GM23248 (cell line): ENCODE measurements around the gene CHST7. TPM values are rescaled to one million over a fixed set of nuclear protein-coding genes. Genes with fewer than 3 reads are reported as not detected.

ENCODE experiments used
- DNase-seq: peaks from one replicate; pipeline ENCODE4 v3.0.0-alpha.2; 2015
- H2AFZ ChIP-seq: fragments of 200-600 bp; sonication (generic); 2 replicates; pipeline ENCODE4 v1.6.1; 2016; ENCODE audit warnings: antibody characterized with exemption
- H3F3A ChIP-seq: fragments of 200-600 bp; sonication (generic); 2 replicates; pipeline ENCODE4 v1.6.1; 2016; ENCODE audit warnings: mild to moderate bottlenecking, antibody characterized with exemption, mixed run types; ENCODE audit not compliant: insufficient read depth
- H3K27ac ChIP-seq: fragments of 200-600 bp; sonication (generic); 2 replicates; pipeline ENCODE4 v1.5.1; 2016; ENCODE audit warnings: mild to moderate bottlenecking
- H3K27me3 ChIP-seq: fragments of 200-600 bp; sonication (generic); replicated peaks from 2 replicates; pipeline ENCODE4 v1.6.1; 2016; ENCODE audit warnings: mild to moderate bottlenecking; ENCODE audit not compliant: insufficient read depth
- H3K36me3 ChIP-seq: fragments of 200-600 bp; sonication (generic); 2 replicates; pipeline ENCODE4 v1.6.1; 2016; ENCODE audit warnings: low read depth, mild to moderate bottlenecking
- H3K4me1 ChIP-seq: fragments of 200-600 bp; sonication (generic); 2 replicates; pipeline ENCODE4 v1.6.1; 2016; ENCODE audit warnings: mild to moderate bottlenecking; ENCODE audit not compliant: insufficient read depth
- H3K4me2 ChIP-seq: fragments of 200-600 bp; sonication (generic); one replicate; pipeline ENCODE4 v1.6.1; 2016; ENCODE audit warnings: mild to moderate bottlenecking; ENCODE audit not compliant: unreplicated experiment
- H3K4me3 ChIP-seq: fragments of 200-600 bp; sonication (generic); 2 replicates; pipeline ENCODE4 v1.5.1; 2016; ENCODE audit warnings: mild to moderate bottlenecking
- H3K79me2 ChIP-seq: fragments of 200-600 bp; sonication (generic); 2 replicates; pipeline ENCODE4 v1.6.1; 2016; ENCODE audit warnings: mild to moderate bottlenecking; ENCODE audit not compliant: insufficient read depth
- H3K9ac ChIP-seq: fragments of 200-600 bp; sonication (generic); 2 replicates; pipeline ENCODE4 v1.6.1; 2016; ENCODE audit warnings: mild to moderate bottlenecking
- H3K9me2 ChIP-seq: fragments of 200-600 bp; sonication (generic); 2 replicates; pipeline ENCODE4 v1.6.1; 2016; ENCODE audit warnings: mixed run types, mild to moderate bottlenecking, moderate library complexity; ENCODE audit not compliant: insufficient read depth
- H3K9me3 ChIP-seq: fragments of 200-600 bp; sonication (generic); one replicate; pipeline ENCODE4 v1.6.1; 2017; ENCODE audit warnings: low read depth
- H4K20me1 ChIP-seq: fragments of 200-600 bp; sonication (generic); 2 replicates; pipeline ENCODE4 v1.6.0; 2016; ENCODE audit not compliant: insufficient read depth
- EZH2 ChIP-seq: fragments of 200-600 bp; sonication (generic); IDR thresholded peaks from 2 replicates; pipeline ENCODE4 v1.6.1; 2018; ENCODE audit warnings: antibody characterized with exemption, mild to moderate bottlenecking; ENCODE audit not compliant: insufficient read depth, poor library complexity, severe bottlenecking
- EZH2phosphoT487 ChIP-seq: fragments of 200-600 bp; sonication (generic); IDR thresholded peaks from 2 replicates; pipeline ENCODE4 v1.6.1; 2018; ENCODE audit warnings: antibody characterized with exemption, moderate library complexity, mild to moderate bottlenecking, low read depth; ENCODE audit not compliant: insufficient read depth
- WGBS, 2 experiments: methylation state at CpG; one replicate each; pipeline ENCODE4 v1.1.6; 2015 to 2017; ENCODE audit warnings: low lambda C conversion rate in 2 of 2, low coverage in 1 of 2; ENCODE audit errors: missing lambda C conversion rate in 2 of 2; 5-methylcytosine and 5-hydroxymethylcytosine counted together
- in situ Hi-C: fragments of 300-500 bp; cut with MboI; formaldehyde crosslinking; loops from 2 replicates; pipeline ENCODE4 v1.15.0; 2020
- polyA plus RNA-seq: library from polyadenylated mRNA; unstranded; fragments of >200 nt; fragmentation: Nextera tagmentation; extraction: Ambion mirVana; gene quantifications from 2 replicates; pipeline ENCODE4 v1.2.1, GENCODE V29; 2016
- total RNA-seq: library from RNA; depleted of rRNA; stranded (reverse); fragments of >200 nt; shearing (Covaris generic); gene quantifications from 2 replicates; pipeline ENCODE4 v1.2.3, GENCODE V29; 2014

The CHST7 gene
- total and polyA plus RNA-seq, 2 experiments from 2014 or later, result 9.3 to 17.5 TPM

- in situ Hi-C loops, result no loop called here
- no peak overlapping the region for H3K4me2 ChIP-seq
- H3K27me3 ChIP-seq, result no peaks in the 10 kb centered on the region
- H3K36me3 ChIP-seq, result no peaks in the 10 kb centered on the region
- H4K20me1 ChIP-seq, result no peaks in the 10 kb centered on the region
- H3K4me3 ChIP-seq, result peak overlapping the region; percentile 79; the same call in 1 of the 2 replicates
- H3F3A ChIP-seq, result peaks cover 14% of the 10 kb centered on the region
- TF ChIP-seq EZH2phosphoT487 (no peak), EZH2 (no peak)
- H2AFZ ChIP-seq, result no peak overlapping the region
- H3K9me2 ChIP-seq, result no peaks in the 10 kb centered on the region
- no peaks in the 10 kb centered on the region for H3K9me3 ChIP-seq
- peaks cover 15% of the 10 kb centered on the region for H3K4me1 ChIP-seq
- peak overlapping the region; percentile 69 for H3K27ac ChIP-seq
- 43 to 52% methylated on average over 7 of the region's 7 CpGs for WGBS, 2 experiments
- peaks cover 25% of the 10 kb centered on the region for H3K79me2 ChIP-seq
- peak; percentile 74 for DNase-seq
- H3K9ac ChIP-seq, result peak overlapping the region; percentile 58
Observed at GRCh38 chrX:46577221-46578005, 3.8 kb downstream of the CHST7 start.

- 100% methylated on average over 1 of the region's 1 CpG for WGBS, 2 experiments
- no peak for DNase-seq
Observed at GRCh38 chrX:46579250-46579649, 5.7 kb downstream of the CHST7 start.

GRCh38 chrX:46580613-46581012 is 7.0 kb downstream of the CHST7 start:
- H3K9me3 ChIP-seq, result no peaks in the 10 kb centered on the region
- no peak overlapping the region for H3K9ac ChIP-seq
- no peak for TF ChIP-seq EZH2
- no peak for TF ChIP-seq EZH2phosphoT487
- H3K27ac ChIP-seq, result no peak overlapping the region
- H3K4me1 ChIP-seq, result peaks cover 29% of the 10 kb centered on the region
- in situ Hi-C loops, result no loop called here
- H3K4me2 ChIP-seq, result no peak overlapping the region
- no peak overlapping the region for H2AFZ ChIP-seq
- 91 to 95% methylated on average over 6 of the region's 6 CpGs for WGBS, 2 experiments
- H3K36me3 ChIP-seq, result no peaks in the 10 kb centered on the region
- H3K79me2 ChIP-seq, result peaks cover 36% of the 10 kb centered on the region
- H3F3A ChIP-seq, result peaks cover 22% of the 10 kb centered on the region
- H3K9me2 ChIP-seq, result no peaks in the 10 kb centered on the region
- no peak for DNase-seq
- H3K4me3 ChIP-seq, result no peak overlapping the region
- no peaks in the 10 kb centered on the region for H4K20me1 ChIP-seq
- H3K27me3 ChIP-seq, result no peaks in the 10 kb centered on the region

More at GRCh38 chrX:46579250-46579649, 5.7 kb downstream of the CHST7 start:
- Histone ChIP-seq H3K27ac (no peak overlapping the region), H2AFZ (no peak overlapping the region), H3K9me2 (no peaks in the 10 kb centered on the region), H3K36me3 (no peaks in the 10 kb centered on the region), H3K4me1 (peaks cover 29% of the 10 kb centered on the region), H3K27me3 (no peaks in the 10 kb centered on the region), H3F3A (peaks cover 22% of the 10 kb centered on the region), H3K9me3 (no peaks in the 10 kb centered on the region), H3K4me3 (no peak overlapping the region), H3K9ac (no peak overlapping the region), H3K4me2 (no peak overlapping the region), H3K79me2 (peaks cover 25% of the 10 kb centered on the region), H4K20me1 (no peaks in the 10 kb centered on the region)
- no peak for TF ChIP-seq EZH2phosphoT487
- TF ChIP-seq EZH2, result no peak
- in situ Hi-C loops, result no loop called here

- DNase-seq, result peak; percentile 67
- no peak for TF ChIP-seq EZH2phosphoT487
- H3K27me3 ChIP-seq, result no peaks in the 10 kb centered on the region
- no peak overlapping the region for H2AFZ ChIP-seq
- H3K9me2 ChIP-seq, result no peaks in the 10 kb centered on the region
- no peaks in the 10 kb centered on the region for H3K36me3 ChIP-seq
- H3K79me2 ChIP-seq, result peaks cover 49% of the 10 kb centered on the region
- WGBS, 2 experiments, result 5 to 22% methylated on average over 3 of the region's 3 CpGs
- H3K4me2 ChIP-seq, result peak overlapping the region; percentile 78
- peak overlapping the region; percentile 83 for H3K9ac ChIP-seq
- H4K20me1 ChIP-seq, result no peaks in the 10 kb centered on the region
- peak overlapping the region; percentile 54 for H3K4me3 ChIP-seq
- peaks cover 28% of the 10 kb centered on the region for H3K4me1 ChIP-seq
- peaks cover 22% of the 10 kb centered on the region for H3F3A ChIP-seq
- in situ Hi-C loops, result no loop called here
- no peaks in the 10 kb centered on the region for H3K9me3 ChIP-seq
- peak overlapping the region; percentile 98 for H3K27ac ChIP-seq
Observed at GRCh38 chrX:46582325-46582724, 8.8 kb downstream of the CHST7 start.
